SK-N-MC (cell line): Measurements from ENCODE around the gene HS3ST3A1.

ENCODE experiments used
- EZH2 ChIP-seq: fragments of 200-600 bp; sonication (generic); IDR thresholded peaks from one replicate; pipeline ENCODE4 v1.6.1; 2017; ENCODE audit warnings: antibody characterized with exemption
- FOXP2 ChIP-seq: optimal IDR thresholded peaks from 2 replicates; pipeline ENCODE3; 2011; ENCODE audit warnings: mild to moderate bottlenecking, moderate library complexity; ENCODE audit not compliant: insufficient read depth; ENCODE audit errors: extremely low read length, control extremely low read depth
- POLR2AphosphoS5 ChIP-seq: IDR thresholded peaks from 2 replicates; pipeline ENCODE4 v1.6.1; 2012; ENCODE audit warnings: mild to moderate bottlenecking, low read depth, low read length, borderline replicate concordance

GRCh38 chr17:13646969-13647542 lies 45.3 kb upstream of the HS3ST3A1 start:
- TF ChIP-seq EZH2: no peak
- TF ChIP-seq POLR2AphosphoS5: no peak
- TF ChIP-seq FOXP2: no peak
